K562 (cell line): ENCODE results near the gene ALKBH4. TPM values are rescaled to one million over a fixed set of nuclear protein-coding genes. Genes with fewer than 3 reads are reported as not detected.

Experiments used
- CBFA2T3 ChIP-seq: fragments of 450-650 bp; IDR thresholded peaks from 2 replicates; pipeline ENCODE4 v1.6.1; 2017
- SMC3 ChIP-seq: conservative IDR thresholded peaks from 2 replicates; pipeline ENCODE4 v1.6.1; 2011; ENCODE audit warnings: low read depth, low read length, improper control_type of control experiment; ENCODE audit not compliant: insufficient read depth
- ZKSCAN8 ChIP-seq: fragments of 200-800 bp; sonication (Bioruptor generic); IDR thresholded peaks from 2 replicates; pipeline ENCODE4 v1.6.1; 2016; ENCODE audit warnings: missing genetic modification characterization, missing compliant biosample characterization
- ZNF134 ChIP-seq: fragments of 250-450 bp; sonication (Bioruptor Pico); conservative IDR thresholded peaks from 2 replicates; pipeline ENCODE4 v1.4.0; 2020
- ZNF780A ChIP-seq: fragments of 250-450 bp; sonication (Bioruptor Pico); IDR thresholded peaks from 2 replicates; pipeline ENCODE4 v1.5.0; 2021; ENCODE audit warnings: mild to moderate bottlenecking
- ZZZ3 ChIP-seq: fragments of 450-650 bp; IDR thresholded peaks from 2 replicates; pipeline ENCODE4 v1.6.1; 2016; ENCODE audit warnings: antibody characterized with exemption, mild to moderate bottlenecking, moderate library complexity
- polyA plus RNA-seq, 8 experiments: library from polyadenylated mRNA; depleted of rRNA in 4 of 8; stranded (reverse) in 5 of 8; unstranded in 3 of 8; fragments of >200 nt; fragmentation: Nextera tagmentation in 2 of 8; fragmentation: Illumina TruSeq in 1 of 8; extraction: Ambion mirVana in 2 of 8; extraction: Trizol in 1 of 8; gene quantifications; 2 replicates each; pipeline versions ENCODE4 v1.2.1 to v1.2.3, GENCODE V29; 2011 to 2014; ENCODE audit warnings: inconsistent platforms in 1 of 8, missing spikeins in 1 of 8
- total RNA-seq, 7 experiments: library from RNA; depleted of rRNA in 6 of 7; stranded (reverse); fragments of >200 nt in 6 of 7; fragmentation: Illumina TruSeq in 2 of 7; extraction: Trizol in 2 of 7; gene quantifications; 2 replicates each; pipeline versions ENCODE4 v1.2.1 to v1.2.3, GENCODE V29; 2011 to 2021; ENCODE audit warnings: low replicate concordance in 1 of 7
- TF ChIP-seq, protein P1 (sequence below): fragments of 250-450 bp; sonication (Bioruptor Pico); IDR thresholded peaks from 2 replicates; pipeline ENCODE4 v1.5.0; 2020; ENCODE audit warnings: mild to moderate bottlenecking
- TF ChIP-seq, protein P2 (sequence below): fragments of 450-650 bp; IDR thresholded peaks from 2 replicates; pipeline ENCODE4 v1.7.0; 2016; ENCODE audit warnings: borderline replicate concordance
- TF ChIP-seq, protein P3 (sequence below), 2 experiments: fragments of 450-650 bp; conservative IDR thresholded peaks; 2 replicates each; pipeline ENCODE4 v1.6.1; 2017; ENCODE audit warnings: mild to moderate bottlenecking in 2 of 2, moderate library complexity in 2 of 2
- TF ChIP-seq, protein P4 (sequence below): IDR thresholded peaks from 3 replicates; pipeline ENCODE4 v1.6.1; 2011; ENCODE audit warnings: borderline replicate concordance, mild to moderate bottlenecking, moderate library complexity; ENCODE audit not compliant: insufficient read length; ENCODE audit errors: extremely low read depth
- TF ChIP-seq, protein P5 (sequence below): sonication (generic); formaldehyde crosslinking; IDR thresholded peaks from 2 replicates; pipeline ENCODE4 v1.8.0; 2022; ENCODE audit warnings: mild to moderate bottlenecking, missing genetic modification reagents, borderline replicate concordance
- TF ChIP-seq, protein P6 (sequence below): fragments of 250-450 bp; sonication (Bioruptor Pico); IDR thresholded peaks from 2 replicates; pipeline ENCODE4 v1.9.0; 2021; ENCODE audit warnings: mild to moderate bottlenecking
- TF ChIP-seq, protein P7 (sequence below), 3 experiments: IDR thresholded peaks in 2 of 3; conservative IDR thresholded peaks in 1 of 3; 2 replicates each; pipeline ENCODE4 v1.5.1; 2011 to 2012; ENCODE audit warnings: low read length in 3 of 3, mild to moderate bottlenecking in 3 of 3, control low read depth in 2 of 3, improper control_type of control experiment in 1 of 3, inconsistent platforms in 1 of 3, low read depth in 1 of 3, mixed read lengths in 1 of 3, moderate library complexity in 1 of 3; ENCODE audit not compliant: insufficient read depth in 2 of 3

The ALKBH4 gene
- total and polyA plus RNA-seq, 9 of the 15 experiments (the other 6 are each of a cell fraction or from before 2014, with no cell fraction given) = 4.6 to 21.4 (median 11.8) TPM

DNA sequence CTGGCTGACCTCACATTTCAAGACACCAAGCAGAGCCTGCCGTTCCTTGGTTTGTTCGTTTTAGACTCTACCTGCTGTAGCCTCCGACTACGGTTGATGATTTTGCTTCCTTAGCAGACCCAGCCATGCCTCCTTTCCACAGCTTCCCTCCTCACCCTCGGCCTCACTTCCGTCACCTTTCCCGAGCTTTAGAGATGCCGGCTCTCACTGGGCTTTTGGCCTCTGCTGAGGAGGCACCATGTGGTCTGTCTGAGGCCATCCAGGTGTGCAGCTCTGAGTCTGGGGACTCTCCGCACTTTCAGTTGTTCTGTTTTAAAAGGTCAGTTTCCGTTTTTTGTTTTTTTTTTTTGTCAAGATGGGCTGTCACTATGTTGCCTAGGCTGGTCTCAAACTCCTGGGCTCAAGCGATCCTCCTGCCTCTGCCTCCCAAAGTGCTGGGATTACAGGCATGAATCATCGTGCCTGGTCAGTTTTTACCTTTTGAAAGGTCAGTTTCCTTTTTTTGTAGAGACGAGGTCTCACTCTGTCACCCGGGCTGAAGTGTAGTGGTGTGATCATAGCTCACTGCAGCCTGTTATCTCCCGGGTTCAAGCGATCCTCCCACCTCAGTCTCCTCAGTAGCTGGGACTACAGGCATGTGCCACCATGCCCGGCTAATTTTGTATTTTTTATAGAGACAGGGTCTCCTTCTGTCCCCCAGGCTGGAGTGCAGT lies 19.5 kb downstream of the ALKBH4 start (continued):
- TF ChIP-seq SMC3 (no peak), ZZZ3 (no peak), ZKSCAN8 (no peak), ZNF780A (no peak), ZNF134 (no peak), CBFA2T3 (peak; percentile 58; the same call in 1 of the 2 replicates)
- TF ChIP-seq, protein P1, sequence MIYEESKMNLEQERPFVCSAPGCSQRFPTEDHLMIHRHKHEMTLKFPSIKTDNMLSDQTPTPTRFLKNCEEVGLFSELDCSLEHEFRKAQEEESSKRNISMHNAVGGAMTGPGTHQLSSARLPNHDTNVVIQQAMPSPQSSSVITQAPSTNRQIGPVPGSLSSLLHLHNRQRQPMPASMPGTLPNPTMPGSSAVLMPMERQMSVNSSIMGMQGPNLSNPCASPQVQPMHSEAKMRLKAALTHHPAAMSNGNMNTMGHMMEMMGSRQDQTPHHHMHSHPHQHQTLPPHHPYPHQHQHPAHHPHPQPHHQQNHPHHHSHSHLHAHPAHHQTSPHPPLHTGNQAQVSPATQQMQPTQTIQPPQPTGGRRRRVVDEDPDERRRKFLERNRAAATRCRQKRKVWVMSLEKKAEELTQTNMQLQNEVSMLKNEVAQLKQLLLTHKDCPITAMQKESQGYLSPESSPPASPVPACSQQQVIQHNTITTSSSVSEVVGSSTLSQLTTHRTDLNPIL (CRISPR knock-in tag) = no peak
- TF ChIP-seq, protein P2, sequence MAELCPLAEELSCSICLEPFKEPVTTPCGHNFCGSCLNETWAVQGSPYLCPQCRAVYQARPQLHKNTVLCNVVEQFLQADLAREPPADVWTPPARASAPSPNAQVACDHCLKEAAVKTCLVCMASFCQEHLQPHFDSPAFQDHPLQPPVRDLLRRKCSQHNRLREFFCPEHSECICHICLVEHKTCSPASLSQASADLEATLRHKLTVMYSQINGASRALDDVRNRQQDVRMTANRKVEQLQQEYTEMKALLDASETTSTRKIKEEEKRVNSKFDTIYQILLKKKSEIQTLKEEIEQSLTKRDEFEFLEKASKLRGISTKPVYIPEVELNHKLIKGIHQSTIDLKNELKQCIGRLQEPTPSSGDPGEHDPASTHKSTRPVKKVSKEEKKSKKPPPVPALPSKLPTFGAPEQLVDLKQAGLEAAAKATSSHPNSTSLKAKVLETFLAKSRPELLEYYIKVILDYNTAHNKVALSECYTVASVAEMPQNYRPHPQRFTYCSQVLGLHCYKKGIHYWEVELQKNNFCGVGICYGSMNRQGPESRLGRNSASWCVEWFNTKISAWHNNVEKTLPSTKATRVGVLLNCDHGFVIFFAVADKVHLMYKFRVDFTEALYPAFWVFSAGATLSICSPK = no peak
- TF ChIP-seq, protein P3, sequence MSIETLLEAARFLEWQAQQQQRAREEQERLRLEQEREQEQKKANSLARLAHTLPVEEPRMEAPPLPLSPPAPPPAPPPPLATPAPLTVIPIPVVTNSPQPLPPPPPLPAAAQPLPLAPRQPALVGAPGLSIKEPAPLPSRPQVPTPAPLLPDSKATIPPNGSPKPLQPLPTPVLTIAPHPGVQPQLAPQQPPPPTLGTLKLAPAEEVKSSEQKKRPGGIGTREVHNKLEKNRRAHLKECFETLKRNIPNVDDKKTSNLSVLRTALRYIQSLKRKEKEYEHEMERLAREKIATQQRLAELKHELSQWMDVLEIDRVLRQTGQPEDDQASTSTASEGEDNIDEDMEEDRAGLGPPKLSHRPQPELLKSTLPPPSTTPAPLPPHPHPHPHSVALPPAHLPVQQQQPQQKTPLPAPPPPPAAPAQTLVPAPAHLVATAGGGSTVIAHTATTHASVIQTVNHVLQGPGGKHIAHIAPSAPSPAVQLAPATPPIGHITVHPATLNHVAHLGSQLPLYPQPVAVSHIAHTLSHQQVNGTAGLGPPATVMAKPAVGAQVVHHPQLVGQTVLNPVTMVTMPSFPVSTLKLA (conservative IDR thresholded peaks at IDR 0.05) = 0 out of 4 replicates have a peak, but pooled peaks of 1 of the 2 experiments have one; percentile 17
- TF ChIP-seq, protein P4, sequence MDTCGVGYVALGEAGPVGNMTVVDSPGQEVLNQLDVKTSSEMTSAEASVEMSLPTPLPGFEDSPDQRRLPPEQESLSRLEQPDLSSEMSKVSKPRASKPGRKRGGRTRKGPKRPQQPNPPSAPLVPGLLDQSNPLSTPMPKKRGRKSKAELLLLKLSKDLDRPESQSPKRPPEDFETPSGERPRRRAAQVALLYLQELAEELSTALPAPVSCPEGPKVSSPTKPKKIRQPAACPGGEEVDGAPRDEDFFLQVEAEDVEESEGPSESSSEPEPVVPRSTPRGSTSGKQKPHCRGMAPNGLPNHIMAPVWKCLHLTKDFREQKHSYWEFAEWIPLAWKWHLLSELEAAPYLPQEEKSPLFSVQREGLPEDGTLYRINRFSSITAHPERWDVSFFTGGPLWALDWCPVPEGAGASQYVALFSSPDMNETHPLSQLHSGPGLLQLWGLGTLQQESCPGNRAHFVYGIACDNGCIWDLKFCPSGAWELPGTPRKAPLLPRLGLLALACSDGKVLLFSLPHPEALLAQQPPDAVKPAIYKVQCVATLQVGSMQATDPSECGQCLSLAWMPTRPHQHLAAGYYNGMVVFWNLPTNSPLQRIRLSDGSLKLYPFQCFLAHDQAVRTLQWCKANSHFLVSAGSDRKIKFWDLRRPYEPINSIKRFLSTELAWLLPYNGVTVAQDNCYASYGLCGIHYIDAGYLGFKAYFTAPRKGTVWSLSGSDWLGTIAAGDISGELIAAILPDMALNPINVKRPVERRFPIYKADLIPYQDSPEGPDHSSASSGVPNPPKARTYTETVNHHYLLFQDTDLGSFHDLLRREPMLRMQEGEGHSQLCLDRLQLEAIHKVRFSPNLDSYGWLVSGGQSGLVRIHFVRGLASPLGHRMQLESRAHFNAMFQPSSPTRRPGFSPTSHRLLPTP = no peak
- TF ChIP-seq, protein P5, sequence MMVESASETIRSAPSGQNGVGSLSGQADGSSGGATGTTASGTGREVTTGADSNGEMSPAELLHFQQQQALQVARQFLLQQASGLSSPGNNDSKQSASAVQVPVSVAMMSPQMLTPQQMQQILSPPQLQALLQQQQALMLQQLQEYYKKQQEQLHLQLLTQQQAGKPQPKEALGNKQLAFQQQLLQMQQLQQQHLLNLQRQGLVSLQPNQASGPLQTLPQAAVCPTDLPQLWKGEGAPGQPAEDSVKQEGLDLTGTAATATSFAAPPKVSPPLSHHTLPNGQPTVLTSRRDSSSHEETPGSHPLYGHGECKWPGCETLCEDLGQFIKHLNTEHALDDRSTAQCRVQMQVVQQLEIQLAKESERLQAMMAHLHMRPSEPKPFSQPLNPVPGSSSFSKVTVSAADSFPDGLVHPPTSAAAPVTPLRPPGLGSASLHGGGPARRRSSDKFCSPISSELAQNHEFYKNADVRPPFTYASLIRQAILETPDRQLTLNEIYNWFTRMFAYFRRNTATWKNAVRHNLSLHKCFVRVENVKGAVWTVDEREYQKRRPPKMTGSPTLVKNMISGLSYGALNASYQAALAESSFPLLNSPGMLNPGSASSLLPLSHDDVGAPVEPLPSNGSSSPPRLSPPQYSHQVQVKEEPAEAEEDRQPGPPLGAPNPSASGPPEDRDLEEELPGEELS = no peak
- TF ChIP-seq, protein P6, sequence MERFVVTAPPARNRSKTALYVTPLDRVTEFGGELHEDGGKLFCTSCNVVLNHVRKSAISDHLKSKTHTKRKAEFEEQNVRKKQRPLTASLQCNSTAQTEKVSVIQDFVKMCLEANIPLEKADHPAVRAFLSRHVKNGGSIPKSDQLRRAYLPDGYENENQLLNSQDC (CRISPR knock-in tag) = no peak
- TF ChIP-seq, protein P7, sequence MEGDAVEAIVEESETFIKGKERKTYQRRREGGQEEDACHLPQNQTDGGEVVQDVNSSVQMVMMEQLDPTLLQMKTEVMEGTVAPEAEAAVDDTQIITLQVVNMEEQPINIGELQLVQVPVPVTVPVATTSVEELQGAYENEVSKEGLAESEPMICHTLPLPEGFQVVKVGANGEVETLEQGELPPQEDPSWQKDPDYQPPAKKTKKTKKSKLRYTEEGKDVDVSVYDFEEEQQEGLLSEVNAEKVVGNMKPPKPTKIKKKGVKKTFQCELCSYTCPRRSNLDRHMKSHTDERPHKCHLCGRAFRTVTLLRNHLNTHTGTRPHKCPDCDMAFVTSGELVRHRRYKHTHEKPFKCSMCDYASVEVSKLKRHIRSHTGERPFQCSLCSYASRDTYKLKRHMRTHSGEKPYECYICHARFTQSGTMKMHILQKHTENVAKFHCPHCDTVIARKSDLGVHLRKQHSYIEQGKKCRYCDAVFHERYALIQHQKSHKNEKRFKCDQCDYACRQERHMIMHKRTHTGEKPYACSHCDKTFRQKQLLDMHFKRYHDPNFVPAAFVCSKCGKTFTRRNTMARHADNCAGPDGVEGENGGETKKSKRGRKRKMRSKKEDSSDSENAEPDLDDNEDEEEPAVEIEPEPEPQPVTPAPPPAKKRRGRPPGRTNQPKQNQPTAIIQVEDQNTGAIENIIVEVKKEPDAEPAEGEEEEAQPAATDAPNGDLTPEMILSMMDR (IDR thresholded peaks at IDR 0.05 in 2 of 3, conservative IDR thresholded peaks at IDR 0.05 in 1 of 3; ENCODE audit: insufficient read depth in 2 of 3, low read depth in 1 of 3, low read length in 3 of 3) = no peak
